Measurements from ENCODE around the gene COPS7B. TPM values are rescaled to one million over a fixed set of nuclear protein-coding genes. Genes with fewer than 3 reads are reported as not detected.

COPS7B gene
- total RNA-seq, 3 donors from 2014 or later: 54.8 to 57.7 (median 55.5) TPM

GRCh38 chr2:231807020-231807419 lies 20.8 kb downstream of the COPS7B start:
- Mint-ChIP-seq H3K36me3 (ENCODE audit: insufficient read depth) (peaks cover 32% of the 10 kb centered on the region), H3K9me3 (no peaks in the 10 kb centered on the region), H3K4me3 (no peak overlapping the region), H3K4me1 (ENCODE audit: low read depth) (no peaks in the 10 kb centered on the region), H3K27me3 (ENCODE audit: low read depth) (no peaks in the 10 kb centered on the region)
- ATAC-seq: no peak
- no peak for DNase-seq

DNA sequence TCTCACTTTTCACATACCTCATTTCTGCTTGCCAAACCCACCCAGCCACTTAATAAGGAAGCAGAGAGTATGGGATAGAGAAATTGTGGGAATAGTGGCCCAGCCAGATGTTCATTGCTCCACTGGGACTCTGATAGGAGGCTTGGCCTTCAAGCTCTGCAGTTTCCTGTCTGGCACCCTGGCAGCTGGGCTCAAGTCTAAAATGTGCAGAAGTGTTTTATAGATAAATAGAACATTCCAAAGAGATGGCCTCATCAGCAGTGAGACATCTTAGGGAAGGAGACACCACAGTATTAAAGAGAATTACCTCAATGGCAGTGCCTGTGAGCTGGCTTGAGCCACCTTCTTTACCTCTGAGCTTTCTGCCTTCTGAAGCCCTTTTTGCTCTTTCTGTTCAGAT lies 24.7 kb downstream of the COPS7B start:
- no peak for ATAC-seq

GRCh38 chr2:231816327-231817026 lies 30.2 kb downstream of the COPS7B start:
- DNase-seq (no peak), ATAC-seq (no peak)
- H3K36me3 Mint-ChIP-seq (ENCODE audit: insufficient read depth): peaks cover 14% of the 10 kb centered on the region
- H3K4me1 Mint-ChIP-seq (ENCODE audit: low read depth): no peaks in the 10 kb centered on the region
- peaks cover 5% of the 10 kb centered on the region for H3K27me3 Mint-ChIP-seq (ENCODE audit: low read depth)
- H3K9me3 Mint-ChIP-seq: no peaks in the 10 kb centered on the region
- H3K4me3 Mint-ChIP-seq: no peak overlapping the region

More for the DNA sequence above, 24.7 kb downstream of the COPS7B start:
- no peak overlapping the region for H3K4me3 Mint-ChIP-seq
- DNase-seq: no peak
- no peaks in the 10 kb centered on the region for H3K4me1 Mint-ChIP-seq (ENCODE audit: low read depth)
- peaks cover 32% of the 10 kb centered on the region for H3K36me3 Mint-ChIP-seq (ENCODE audit: insufficient read depth)
- no peaks in the 10 kb centered on the region for H3K9me3 Mint-ChIP-seq
- no peaks in the 10 kb centered on the region for H3K27me3 Mint-ChIP-seq (ENCODE audit: low read depth)

DNA sequence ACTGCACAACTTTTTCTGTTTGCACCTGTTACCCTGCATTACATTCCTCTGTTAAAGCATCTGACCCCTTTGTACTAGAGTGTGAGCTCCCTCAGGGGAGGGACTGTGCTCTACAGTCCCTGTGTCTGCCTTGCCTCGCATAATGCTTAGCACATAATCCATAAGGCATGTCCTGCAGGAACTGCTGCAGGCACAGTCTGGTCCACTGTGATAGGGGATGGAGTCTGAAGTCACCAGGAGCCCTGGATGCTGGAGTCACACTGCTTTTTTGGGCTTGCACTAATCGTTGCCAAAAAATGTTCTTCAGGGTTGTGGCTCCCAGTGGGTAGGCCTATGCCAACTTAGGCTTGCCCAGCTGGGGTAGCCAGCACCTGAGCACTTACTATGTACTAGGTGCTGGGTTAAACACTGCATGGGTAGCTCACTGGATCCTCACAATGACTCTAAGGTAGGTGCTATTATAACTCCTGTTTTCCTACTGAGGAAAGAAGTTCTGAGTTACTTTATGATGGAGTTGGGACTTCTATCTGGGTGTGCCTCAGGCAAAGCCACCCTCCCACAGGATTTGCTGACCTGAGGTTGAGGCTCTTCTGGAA lies 33.3 kb downstream of the COPS7B start:
- H3K27me3 Mint-ChIP-seq (ENCODE audit: low read depth): peaks cover 8% of the 10 kb centered on the region
- no peaks in the 10 kb centered on the region for H3K4me1 Mint-ChIP-seq (ENCODE audit: low read depth)
- DNase-seq (no peak), ATAC-seq (no peak)
- no peaks in the 10 kb centered on the region for H3K9me3 Mint-ChIP-seq
- no peak overlapping the region for H3K4me3 Mint-ChIP-seq
- peaks cover 3% of the 10 kb centered on the region for H3K36me3 Mint-ChIP-seq (ENCODE audit: insufficient read depth)

DNA sequence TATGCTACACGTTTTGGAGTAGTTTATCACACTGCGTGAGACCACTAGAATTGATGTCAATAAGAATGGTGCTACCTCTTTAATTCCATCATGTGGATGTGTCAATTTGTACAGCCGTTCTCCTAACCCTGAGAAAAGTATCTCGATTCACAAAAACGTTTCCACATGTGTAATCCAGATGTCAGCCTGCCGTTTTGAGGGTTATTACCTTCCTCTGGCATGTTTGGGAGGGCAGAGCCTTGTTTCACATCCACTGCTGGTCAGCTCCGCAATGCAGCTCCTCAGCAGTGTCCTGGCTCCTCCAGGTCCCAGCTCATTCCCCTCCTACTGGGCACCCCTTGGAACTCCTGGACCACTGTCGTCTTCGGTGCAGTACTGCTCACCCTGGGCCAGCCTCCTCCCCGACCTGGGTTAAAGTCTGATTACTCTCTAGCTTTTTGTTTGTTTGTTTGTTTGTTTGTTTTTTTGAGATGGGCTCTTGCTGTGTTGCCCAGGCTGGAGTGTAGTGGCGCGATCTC lies 34.6 kb downstream of the COPS7B start:
- H3K4me1 Mint-ChIP-seq (ENCODE audit: low read depth): no peaks in the 10 kb centered on the region

DNA sequence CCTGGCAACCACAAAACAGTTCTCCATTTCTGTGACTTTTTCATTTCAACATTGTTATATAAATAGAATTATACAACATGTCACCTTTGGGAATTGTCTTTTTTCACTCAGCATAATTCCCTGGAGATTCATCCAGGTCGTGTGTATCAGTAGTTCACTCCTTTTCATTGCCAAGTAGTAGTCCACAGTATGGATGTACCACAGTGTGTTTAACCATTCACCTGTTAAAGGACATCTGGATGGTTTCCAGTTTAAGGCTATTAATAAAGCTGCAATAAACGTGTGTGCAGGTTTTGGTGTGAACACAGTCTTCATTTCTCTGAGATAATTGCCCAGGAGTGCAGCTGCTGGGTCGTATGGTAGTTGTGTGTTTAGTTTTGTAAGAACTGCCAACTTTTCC lies 35.7 kb downstream of the COPS7B start:
- Mint-ChIP-seq H3K4me1 (ENCODE audit: low read depth) (no peaks in the 10 kb centered on the region), H3K4me3 (no peak overlapping the region), H3K27me3 (ENCODE audit: low read depth) (peaks cover 8% of the 10 kb centered on the region), H3K36me3 (ENCODE audit: insufficient read depth) (no peaks in the 10 kb centered on the region), H3K9me3 (no peaks in the 10 kb centered on the region)
- ATAC-seq (no peak), DNase-seq (no peak)

More for the DNA sequence above, 34.6 kb downstream of the COPS7B start:
- DNase-seq: no peak
- H3K9me3 Mint-ChIP-seq: no peaks in the 10 kb centered on the region
- no peak for ATAC-seq
- H3K27me3 Mint-ChIP-seq (ENCODE audit: low read depth): peaks cover 8% of the 10 kb centered on the region
- H3K4me3 Mint-ChIP-seq: no peak overlapping the region
- no peaks in the 10 kb centered on the region for H3K36me3 Mint-ChIP-seq (ENCODE audit: insufficient read depth)

- no peak for ATAC-seq
- H3K36me3 Mint-ChIP-seq (ENCODE audit: insufficient read depth): no peaks in the 10 kb centered on the region
Observed at GRCh38 chr2:231853105-231853504, 66.9 kb downstream of the COPS7B start.

DNA sequence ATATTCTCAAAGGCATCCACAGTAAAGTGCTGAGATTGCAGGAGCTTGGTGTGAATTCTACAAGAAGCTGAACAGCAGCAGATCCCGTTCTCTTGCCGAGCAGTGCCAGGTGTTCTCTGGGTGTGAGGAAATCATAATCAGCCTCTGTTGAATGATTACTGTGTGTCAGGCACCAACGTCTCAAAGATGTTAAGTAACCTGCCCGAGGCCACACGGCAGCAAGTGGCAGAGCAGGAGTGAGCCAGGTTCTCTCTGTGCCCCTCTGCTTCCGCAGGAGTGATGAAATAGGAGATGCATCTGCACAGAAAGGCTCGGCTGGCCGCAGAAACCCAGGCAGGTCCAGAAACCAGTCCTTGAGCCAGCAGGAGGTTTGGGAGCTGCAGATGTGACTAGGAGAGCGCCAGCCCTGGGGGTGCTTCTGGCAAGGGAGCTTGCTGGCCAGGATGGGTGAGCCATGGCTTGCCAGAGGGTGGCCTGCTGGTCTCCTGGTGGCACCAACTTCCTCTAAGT lies 68.4 kb downstream of the COPS7B start:
- peaks cover 13% of the 10 kb centered on the region for H3K27me3 Mint-ChIP-seq (ENCODE audit: low read depth)
- H3K4me1 Mint-ChIP-seq (ENCODE audit: low read depth): no peaks in the 10 kb centered on the region
- H3K36me3 Mint-ChIP-seq (ENCODE audit: insufficient read depth): no peaks in the 10 kb centered on the region
- H3K4me3 Mint-ChIP-seq: no peak overlapping the region
- H3K9me3 Mint-ChIP-seq: no peaks in the 10 kb centered on the region
- DNase-seq: no peak
- no peak for ATAC-seq

More at GRCh38 chr2:231853105-231853504, 66.9 kb downstream of the COPS7B start:
- H3K27me3 Mint-ChIP-seq (ENCODE audit: low read depth): peaks cover 13% of the 10 kb centered on the region
- H3K4me1 Mint-ChIP-seq (ENCODE audit: low read depth): no peaks in the 10 kb centered on the region
- no peak overlapping the region for H3K4me3 Mint-ChIP-seq
- no peaks in the 10 kb centered on the region for H3K9me3 Mint-ChIP-seq
- DNase-seq: no peak

- DNase-seq: no peak
Observed at GRCh38 chr2:231856959-231857358, 70.7 kb downstream of the COPS7B start.

More at GRCh38 chr2:231856959-231857358, 70.7 kb downstream of the COPS7B start:
- ATAC-seq: no peak
- H3K4me1 Mint-ChIP-seq (ENCODE audit: low read depth): no peaks in the 10 kb centered on the region
- H3K9me3 Mint-ChIP-seq: no peaks in the 10 kb centered on the region
- no peaks in the 10 kb centered on the region for H3K36me3 Mint-ChIP-seq (ENCODE audit: insufficient read depth)
- no peak overlapping the region for H3K4me3 Mint-ChIP-seq
- peaks cover 8% of the 10 kb centered on the region for H3K27me3 Mint-ChIP-seq (ENCODE audit: low read depth)

Other genes with a start within 250 kb of the COPS7B start
- not detected for gene TEX44, start 193.6 kb upstream of the COPS7B start, total RNA-seq
- gene PTMA, start 77.9 kb upstream of the COPS7B start, total RNA-seq: 1,000 to 10,000 TPM; 2,248 to 2,672 (median 2,390) TPM
- gene PDE6D, start 5.2 kb upstream of the COPS7B start, total RNA-seq: 10 to 100 TPM; 22.0 to 25.9 (median 23.8) TPM
- gene NPPC, start 140.0 kb downstream of the COPS7B start, total RNA-seq: 1 to 10 TPM in 1 of 3 donors, under 1 TPM in 2; 0.61 to 1.2 (median 0.79) TPM
- gene DIS3L2, start 175.3 kb downstream of the COPS7B start, total RNA-seq: 10 to 100 TPM; 38.5 to 43.7 (median 41.4) TPM

Data from activated T-cell treated with anti-CD3 and anti-CD28 coated beads, Interleukin-2, amount 50 U/mL, for 4 hours (primary cell).